GM19452 (cell line): ENCODE measurements around the gene TMEM145.
"Not testable (repeated sequence)": the region's sequence is repeated elsewhere in the genome, so short reads cannot be mapped to it uniquely, and the experiment has no call there.

ENCODE experiments used
- ATAC-seq: cut with Tn5 transposase; IDR thresholded peaks from one replicate; pipeline ENCODE4 v1.9.1; 2021; ENCODE audit not compliant: unreplicated experiment

Gene TMEM145

DNA sequence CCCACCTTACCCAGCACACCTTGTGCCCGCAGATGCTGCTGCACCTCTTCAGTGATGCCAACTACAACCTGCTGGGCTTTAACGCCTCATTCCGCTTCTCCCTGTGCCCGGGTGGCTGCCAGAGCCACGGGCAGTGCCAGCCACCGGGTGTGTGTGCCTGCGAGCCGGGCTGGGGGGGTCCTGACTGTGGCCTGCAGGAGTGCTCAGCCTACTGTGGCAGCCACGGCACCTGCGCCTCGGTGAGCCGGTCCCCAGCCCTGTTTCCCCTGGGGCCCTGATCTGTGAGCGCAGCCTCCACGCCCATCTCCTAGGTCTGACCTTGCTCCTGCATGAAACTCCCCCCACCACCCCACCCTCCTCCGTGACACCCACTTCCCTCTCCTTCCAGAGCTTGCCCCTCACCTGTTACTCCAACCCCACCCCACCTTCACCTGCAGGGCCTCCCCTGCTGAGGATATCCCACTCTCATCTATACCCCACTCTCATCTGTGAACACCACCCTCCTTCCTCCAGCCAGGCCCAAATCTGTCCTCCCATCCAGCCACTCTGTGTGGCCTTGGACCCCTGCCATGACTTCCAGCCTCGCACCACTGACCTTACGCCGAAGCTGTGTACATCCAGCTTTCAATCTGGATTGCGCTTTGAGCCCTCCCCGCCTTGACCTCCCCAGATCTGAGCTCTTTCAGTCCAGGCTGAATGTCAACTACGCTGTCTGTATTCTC is 21.0 kb downstream of the TMEM145 start:
- ATAC-seq: no peak

DNA sequence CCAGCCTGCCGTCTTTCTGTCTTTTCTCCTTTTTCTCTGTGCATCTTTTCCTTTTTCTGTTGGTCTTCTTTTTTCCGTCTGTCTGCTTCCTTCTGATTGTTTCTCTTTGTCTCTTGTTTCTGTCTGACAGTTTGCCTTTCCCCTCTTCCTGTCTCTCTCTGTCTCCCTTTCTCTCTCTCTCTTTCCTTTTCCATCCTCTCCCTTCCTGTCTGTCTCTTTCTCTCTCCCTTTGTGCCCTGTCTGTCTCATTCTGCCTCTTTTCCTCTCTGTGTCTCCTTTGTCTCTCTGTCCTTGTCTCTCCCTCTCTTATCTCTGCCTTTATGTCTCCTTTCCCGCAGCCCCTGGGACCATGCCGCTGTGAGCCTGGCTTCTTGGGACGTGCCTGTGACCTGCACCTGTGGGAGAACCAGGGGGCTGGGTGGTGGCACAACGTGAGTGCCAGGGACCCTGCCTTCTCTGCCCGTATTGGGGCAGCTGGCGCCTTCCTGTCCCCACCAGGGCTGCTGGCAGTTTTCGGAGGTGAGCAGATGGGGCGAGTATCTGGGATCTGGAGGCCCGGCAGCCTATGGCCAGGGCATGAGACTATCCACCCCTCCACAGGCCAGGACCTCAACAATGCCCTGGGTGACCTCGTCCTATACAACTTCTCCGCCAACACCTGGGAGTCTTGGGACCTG is 21.7 kb downstream of the TMEM145 start:
- ATAC-seq: no peak

DNA sequence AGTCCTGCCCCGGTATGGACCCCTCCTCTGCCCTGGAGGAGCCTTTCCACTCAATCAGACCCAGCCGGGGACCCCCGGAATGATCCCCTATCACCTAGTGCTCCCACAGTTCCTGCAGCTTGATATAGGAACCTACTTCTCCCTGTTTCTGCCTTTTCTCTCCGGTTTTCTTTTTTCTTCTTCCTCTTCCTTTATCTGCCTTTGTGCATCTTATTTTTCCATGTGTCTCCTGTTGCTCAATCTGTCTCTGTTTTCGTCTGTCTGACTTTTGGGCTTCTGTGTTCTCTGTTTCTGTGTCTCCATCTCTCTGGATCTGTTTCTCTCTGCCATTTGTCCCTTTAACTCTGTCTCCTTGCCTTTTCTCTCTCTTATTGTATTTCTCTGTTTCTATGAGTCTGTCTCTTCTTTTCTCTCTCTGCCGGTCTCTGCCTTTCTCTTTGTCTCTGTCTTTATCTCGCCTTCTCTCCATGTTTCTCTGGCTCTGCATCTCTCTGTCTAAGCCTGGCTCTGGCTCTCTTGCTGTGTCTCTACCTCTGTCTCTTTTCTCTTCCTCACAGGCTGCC is 22.3 kb downstream of the TMEM145 start:
- ATAC-seq: no peak

DNA sequence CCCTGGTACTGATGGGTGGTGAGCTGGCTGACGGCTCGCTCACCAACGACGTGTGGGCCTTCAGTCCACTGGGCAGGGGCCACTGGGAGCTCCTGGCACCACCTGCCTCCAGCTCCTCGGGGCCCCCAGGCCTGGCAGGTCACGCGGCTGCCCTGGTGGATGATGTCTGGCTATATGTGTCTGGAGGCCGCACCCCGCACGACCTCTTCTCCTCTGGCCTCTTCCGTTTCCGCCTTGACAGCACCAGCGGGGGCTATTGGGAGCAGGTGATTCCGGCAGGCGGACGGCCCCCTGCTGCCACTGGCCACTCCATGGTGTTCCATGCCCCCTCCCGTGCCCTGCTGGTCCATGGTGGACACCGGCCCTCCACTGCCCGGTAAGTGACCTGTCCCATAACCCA is 22.9 kb downstream of the TMEM145 start:
- ATAC-seq: no peak

DNA sequence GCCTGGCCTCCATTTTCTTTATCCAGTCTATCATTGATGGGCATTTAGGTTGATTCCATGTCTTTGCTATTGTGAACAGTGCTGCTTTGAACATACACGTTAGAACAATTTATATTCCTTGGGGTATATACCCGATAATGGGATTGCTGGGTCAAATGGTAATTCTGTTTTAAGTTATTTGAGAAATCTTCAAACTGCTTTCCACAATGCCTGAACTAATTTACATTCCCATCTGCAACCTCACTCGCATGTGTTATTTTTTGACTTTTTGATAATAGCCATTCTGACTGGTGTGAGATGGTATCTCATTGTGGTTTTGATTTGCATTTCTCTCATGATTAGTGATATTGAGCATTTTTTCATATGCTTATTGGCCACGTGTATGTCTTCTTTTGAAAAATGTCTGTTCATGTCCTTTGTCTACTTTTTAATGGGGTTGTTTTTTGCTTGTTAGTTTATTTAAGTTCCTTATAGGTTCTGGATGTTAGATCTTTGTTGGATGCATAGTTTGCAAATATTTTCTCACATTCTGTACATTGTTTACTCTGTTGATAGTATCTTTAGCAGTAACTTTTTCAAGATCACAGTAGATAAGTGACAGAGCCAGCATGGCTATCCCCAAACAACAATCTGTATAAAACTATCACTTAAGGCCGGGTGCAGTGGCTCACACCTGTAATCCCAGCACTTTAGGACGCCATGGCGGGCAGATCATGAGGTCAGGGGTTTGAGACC is 26.2 kb downstream of the TMEM145 start:
- not testable (repeated sequence) for ATAC-seq

DNA sequence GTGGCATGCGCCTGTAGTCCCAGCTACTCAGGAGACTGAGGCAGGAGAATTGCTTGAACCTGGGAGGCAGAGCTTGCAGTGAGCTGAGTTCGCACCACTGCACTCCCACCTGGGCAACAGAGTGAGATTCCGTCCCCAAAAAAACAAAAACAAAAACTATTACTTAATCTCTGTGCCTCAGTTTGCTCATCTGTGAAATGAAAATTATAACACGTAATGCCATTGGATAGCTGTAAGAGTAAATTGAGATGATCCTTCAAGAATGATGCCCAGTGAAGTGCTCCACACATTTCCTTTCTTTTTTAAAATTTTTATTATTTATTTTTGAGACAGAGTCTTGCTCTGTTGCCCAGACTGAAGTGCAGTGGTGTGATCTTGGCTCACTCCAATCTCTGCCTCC is 26.8 kb downstream of the TMEM145 start:
- not testable (repeated sequence) for ATAC-seq

DNA sequence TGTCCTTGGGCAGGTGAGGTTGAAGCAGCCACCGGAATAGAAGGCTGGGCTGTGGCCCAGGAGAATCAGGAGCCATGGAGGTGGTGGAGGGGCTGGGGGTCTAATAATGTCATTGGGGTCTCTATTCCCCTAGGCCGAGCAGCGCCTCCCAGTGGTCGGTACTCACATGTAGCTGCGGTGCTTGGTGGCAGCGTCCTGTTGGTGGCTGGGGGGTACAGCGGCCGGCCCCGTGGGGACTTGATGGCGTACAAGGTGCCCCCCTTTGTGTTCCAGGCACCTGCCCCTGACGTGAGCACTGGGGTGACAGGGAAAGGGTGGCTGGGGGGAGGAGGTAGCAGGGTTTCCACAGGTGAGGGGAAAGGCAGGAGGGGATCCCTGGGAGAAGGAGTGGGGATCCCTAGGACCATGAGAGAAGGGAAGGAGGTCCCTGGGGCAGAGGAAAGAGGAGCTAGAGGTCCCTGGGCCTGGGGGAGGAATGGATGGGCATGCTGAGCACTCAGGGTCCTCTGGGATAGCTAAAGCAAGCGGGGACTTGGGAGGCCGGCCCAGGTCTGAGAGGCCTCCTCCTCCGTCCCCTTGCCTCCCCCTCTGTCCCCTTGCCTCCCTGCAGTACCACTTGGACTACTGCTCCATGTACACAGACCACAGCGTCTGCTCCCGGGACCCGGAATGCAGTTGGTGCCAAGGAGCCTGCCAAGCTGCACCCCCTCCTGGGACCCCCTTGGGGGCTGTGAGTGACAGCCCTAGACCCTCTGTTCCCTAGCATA is 30.4 kb downstream of the TMEM145 start:
- ATAC-seq: no peak

DNA sequence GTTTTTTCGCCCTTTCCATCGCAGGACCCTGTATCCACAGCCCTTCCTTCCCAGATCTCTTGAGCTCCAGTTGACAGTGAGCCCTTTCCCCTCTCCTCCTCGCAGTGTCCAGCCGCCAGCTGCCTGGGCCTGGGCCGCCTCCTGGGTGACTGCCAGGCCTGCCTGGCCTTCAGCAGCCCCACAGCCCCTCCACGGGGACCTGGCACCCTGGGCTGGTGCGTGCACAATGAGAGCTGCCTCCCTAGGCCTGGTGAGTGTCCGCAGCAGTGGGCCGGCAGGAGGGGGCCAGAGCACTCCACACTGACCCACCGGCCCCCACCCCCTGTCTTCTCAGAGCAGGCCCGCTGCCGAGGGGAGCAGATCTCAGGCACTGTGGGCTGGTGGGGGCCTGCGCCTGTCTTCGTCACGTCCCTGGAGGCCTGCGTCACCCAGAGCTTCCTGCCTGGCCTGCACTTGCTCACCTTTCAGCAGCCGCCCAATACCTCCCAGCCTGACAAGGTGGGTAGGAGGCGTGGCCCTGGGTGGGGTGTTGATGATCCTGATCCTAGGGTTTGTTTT is 31.3 kb downstream of the TMEM145 start:
- ATAC-seq: no peak

DNA sequence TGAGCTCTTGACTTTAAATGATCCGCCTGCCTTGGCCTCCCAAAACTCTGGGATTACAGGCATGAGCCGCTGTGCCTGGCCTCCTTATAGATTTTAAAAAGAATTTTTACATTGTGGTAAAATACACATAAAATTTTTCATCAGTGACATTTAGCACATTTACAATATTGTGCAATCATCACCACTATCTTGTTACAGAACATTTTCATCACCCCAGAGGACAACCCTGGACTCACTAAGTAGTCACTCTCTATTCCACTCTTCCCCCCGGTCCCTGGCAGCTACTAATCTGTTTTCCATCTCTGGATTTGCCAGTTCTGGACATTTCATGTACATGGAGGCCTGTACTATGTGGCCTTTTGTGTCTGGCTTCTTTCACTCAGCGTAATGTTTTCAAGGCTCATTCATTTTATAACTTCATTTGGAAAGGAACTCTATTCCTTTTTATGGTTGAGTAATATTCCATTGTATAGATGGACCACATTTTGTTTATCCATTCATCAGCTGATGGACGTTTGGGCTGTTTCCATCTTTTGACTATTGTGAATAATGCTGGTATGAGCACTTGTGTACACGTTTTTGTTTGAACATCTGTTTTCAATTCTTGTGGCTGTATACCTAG is 32.2 kb downstream of the TMEM145 start:
- no peak for ATAC-seq

DNA sequence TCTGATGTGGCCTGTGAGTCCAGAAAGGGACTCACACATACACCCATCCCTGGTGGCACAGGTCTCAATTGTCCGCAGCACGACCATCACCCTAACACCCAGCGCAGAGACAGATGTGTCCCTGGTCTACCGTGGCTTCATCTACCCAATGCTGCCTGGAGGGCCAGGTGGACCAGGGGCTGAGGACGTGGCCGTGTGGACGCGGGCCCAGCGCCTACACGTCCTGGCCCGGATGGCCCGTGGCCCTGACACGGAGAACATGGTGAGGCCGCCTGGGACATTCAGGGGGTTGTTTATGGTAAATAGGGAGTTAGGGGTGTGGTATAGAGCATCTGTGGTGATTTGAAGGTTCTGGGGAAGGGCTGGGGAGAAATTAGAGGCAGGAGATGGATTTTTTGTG is 35.1 kb downstream of the TMEM145 start:
- no peak for ATAC-seq

DNA sequence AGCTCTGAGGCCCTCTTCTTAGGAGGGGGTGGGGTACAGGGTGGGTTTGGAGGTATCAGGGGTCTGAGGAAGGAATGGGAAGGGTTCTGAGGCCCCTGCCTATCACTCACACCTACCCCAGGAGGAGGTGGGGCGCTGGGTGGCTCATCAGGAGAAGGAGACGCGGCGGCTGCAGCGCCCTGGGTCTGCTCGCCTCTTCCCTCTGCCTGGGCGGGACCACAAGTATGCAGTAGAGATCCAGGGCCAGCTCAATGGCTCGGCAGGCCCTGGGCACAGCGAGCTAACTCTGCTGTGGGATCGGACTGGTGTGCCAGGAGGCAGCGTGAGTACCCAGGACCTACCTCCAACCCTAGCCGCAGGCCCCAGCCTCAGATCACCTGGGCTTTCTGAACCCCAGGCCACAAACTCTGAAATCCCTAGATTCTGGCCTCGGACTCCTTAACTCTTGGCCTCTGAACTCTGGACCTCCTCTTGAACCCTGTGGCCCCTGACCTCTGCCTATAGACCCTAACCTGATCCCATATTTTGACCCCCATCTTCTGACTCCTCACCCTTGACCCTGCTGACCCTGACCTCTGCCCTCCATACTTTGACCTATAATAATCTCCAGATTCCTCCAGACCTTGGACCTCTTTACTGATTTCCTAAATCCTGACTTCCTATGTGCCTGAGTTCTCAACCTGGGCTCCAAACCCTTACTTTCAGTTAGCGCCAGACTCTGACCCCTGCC is 36.4 kb downstream of the TMEM145 start:
- no peak for ATAC-seq

DNA sequence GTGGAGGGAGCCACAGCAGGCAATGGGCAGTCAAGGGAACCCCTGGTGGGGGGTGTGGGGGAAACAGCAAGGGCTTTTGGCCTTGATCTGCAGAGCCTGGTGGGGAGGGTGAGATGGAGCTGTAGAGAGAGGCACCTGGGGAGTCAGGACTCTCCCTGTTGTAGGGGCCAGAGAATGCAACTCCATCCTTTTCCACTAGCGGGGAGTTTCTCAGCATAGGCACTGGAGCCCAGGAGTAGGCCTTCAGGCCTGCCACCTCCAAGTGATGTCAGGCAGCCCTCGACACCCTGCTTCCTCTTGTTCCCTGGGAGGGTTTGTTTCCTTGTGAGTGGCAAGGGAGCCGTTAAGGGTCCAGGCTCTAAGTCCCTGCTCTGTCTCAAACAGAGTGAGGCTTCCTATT is 37.3 kb downstream of the TMEM145 start:
- ATAC-seq: no peak

DNA sequence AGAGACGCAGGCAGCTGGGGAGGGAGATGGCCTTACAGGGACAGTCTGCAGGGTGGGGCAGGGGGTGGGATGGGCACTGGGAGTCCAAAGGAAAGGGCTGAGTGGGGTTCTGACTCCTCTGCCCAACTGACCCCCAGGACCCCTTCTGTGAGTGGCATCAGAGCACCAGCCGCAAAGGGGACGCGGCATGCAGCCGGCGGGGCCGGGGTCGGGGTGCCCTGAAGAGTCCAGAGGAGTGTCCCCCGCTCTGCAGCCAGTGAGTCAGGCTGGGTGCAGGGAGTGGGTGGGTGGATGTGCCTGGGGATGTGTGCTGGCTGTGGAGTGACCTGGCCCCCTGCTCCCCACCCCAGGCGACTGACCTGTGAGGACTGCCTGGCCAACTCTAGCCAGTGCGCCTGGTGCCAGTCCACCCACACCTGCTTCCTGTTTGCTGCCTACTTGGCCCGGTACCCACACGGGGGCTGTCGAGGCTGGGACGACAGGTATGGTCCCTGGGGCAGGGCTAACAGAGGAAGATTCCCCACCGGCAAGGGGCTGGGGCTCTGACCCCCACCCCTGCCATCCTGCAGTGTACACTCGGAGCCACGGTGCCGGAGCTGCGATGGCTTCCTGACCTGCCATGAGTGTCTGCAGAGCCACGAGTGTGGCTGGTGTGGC is 38.1 kb downstream of the TMEM145 start:
- ATAC-seq: no peak

DNA sequence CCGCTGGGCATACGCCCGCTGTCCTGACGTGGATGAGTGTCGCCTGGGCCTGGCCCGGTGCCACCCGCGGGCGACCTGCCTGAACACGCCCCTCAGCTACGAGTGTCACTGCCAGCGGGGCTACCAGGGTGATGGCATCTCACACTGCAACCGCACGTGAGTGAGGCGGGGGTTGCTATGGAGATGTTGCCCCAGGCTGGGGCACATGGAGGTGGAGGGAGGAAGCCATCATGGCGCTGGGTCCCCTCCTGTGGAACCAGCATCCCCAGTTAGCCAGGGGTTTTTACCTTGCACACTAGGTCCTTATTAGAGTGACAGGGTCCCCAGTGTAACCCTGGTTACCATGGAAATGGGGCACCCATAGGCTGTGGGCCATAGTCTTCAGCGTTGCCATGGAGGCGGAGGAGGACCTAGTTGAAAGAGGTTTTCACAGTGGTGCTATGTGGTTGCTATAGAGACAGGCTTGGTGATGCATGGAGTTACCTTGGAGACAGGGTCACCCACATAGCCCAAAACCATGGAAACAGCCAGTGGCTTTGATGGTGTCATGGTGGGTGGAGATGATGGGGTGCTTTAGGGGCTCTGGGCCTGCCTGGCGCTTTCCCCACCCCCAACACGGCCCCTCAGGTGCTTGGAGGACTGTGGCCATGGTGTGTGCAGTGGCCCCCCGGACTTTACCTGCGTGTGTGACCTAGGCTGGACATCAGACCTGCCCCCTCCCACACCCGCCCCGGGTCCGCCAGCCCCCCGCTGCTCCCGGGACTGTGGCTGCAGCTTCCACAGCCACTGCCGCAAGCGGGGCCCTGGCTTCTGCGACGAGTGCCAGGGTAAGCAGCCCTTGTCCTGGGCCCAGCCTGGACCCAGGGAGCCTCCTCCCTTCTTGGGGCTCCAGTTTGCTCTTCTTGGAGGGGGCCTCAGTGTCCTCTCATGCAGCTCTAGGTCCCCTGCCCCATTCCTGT is 39.5 kb downstream of the TMEM145 start:
- no peak for ATAC-seq

DNA sequence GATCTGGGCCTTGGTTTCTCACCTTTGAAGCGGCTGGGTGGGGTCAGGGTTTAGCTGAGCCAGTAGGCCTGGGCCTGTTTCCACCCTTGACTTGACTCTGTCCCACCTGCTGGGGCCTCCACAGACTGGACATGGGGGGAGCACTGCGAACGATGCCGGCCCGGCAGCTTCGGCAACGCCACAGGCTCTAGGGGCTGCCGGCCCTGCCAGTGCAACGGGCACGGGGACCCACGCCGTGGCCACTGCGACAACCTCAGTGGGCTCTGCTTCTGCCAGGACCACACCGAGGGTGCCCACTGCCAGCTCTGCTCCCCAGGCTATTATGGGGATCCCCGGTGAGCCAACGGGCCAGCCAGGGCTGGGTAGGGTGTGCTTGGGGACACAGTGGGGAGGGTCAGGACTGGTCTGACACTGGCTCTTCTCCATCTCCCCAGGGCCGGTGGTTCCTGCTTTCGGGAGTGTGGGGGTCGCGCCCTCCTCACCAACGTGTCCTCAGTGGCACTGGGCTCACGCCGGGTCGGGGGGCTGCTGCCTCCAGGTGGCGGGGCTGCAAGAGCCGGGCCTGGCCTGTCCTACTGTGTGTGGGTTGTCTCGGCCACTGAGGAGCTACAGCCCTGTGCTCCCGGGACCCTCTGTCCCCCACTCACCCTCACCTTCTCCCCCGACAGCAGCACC is 40.4 kb downstream of the TMEM145 start:
- no peak for ATAC-seq

DNA sequence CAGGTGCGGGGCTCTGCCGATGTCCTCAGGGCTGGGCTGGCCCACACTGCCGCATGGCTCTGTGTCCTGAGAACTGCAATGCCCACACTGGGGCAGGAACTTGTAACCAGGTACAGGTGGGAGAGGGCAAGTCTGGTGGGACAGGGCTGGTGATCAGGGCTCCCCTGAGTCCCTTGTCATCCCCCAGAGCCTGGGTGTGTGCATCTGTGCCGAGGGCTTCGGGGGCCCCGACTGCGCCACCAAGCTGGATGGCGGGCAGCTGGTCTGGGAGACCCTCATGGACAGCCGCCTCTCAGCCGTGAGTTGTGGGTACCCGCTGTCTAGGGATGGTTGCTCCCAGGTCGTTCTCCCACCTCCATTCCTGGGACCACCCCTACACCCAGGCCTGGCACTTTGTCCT is 42.8 kb downstream of the TMEM145 start:
- no peak for ATAC-seq

DNA sequence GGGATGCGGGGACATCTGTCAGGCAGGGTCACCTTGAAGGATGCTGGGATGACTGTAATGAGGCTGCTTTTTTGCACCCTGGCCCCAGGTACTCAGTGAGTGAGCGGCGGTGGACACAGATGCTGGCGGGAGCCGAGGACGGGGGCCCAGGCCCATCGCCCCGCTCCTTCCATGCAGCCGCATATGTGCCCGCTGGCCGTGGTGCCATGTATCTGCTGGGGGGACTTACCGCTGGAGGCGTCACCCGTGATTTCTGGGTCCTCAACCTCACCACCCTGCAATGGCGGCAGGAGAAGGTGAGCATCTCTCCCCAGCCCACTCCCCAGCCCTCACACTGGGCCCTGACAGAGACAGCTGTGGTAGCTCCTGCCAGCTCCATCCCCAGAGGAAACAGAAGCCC is 43.6 kb downstream of the TMEM145 start:
- ATAC-seq: no peak
